Activated T-helper 9 cell treated with anti-CD3 and anti-CD28 coated beads, Interleukin-2, amount 50 U/mL, for 16 hours (primary cell): ENCODE results near the gene RPS17.
"Not testable (repeated sequence)": the region's sequence is repeated elsewhere in the genome, so short reads cannot be mapped to it uniquely, and the experiment has no call there.

Experiments used
- DNase-seq: peaks from one replicate; pipeline ENCODE4 v3.0.0-alpha.2; 2020; ENCODE audit warnings: low read depth

The RPS17 gene

GRCh38 chr15:82545478-82545877, 5.2 kb upstream of the RPS17 start:
- no peak for DNase-seq

- DNase-seq, result no peak
Measured at GRCh38 chr15:82545002-82545401, 4.7 kb upstream of the RPS17 start.

- DNase-seq, result no peak
Measured at GRCh38 chr15:82544431-82544830, 4.2 kb upstream of the RPS17 start.

- no peak for DNase-seq
Measured at GRCh38 chr15:82543160-82543559, 2.9 kb upstream of the RPS17 start.

GRCh38 chr15:82540984-82541431, 751 bp upstream of the RPS17 start:
- no peak for DNase-seq

- DNase-seq, result no peak
Measured at GRCh38 chr15:82539691-82540054, 584 bp downstream of the RPS17 start.

- no peak for DNase-seq
Measured at GRCh38 chr15:82538961-82539690, 1.1 kb downstream of the RPS17 start.

- no peak for DNase-seq
Measured at GRCh38 chr15:82537351-82537908, 2.8 kb downstream of the RPS17 start.

- no peak for DNase-seq
Measured at GRCh38 chr15:82536409-82537350, 3.6 kb downstream of the RPS17 start.

- DNase-seq, result no peak
Measured at GRCh38 chr15:82535566-82536408, 4.5 kb downstream of the RPS17 start.

- not testable (repeated sequence) for DNase-seq
Measured at GRCh38 chr15:82535151-82535550, 5.1 kb downstream of the RPS17 start.

- not testable (repeated sequence) for DNase-seq
Measured at GRCh38 chr15:82534457-82534861, 5.8 kb downstream of the RPS17 start.

- DNase-seq, result no peak
Measured at GRCh38 chr15:82533801-82534200, 6.5 kb downstream of the RPS17 start.

- DNase-seq, result no peak
Measured at GRCh38 chr15:82532991-82533481, 7.2 kb downstream of the RPS17 start.

GRCh38 chr15:82532383-82532990, 7.8 kb downstream of the RPS17 start:
- DNase-seq, result no peak

- DNase-seq, result no peak
Measured at GRCh38 chr15:82531496-82532382, 8.5 kb downstream of the RPS17 start.

- peak; percentile 46 for DNase-seq
Measured at GRCh38 chr15:82530606-82531379, 9.5 kb downstream of the RPS17 start.

GRCh38 chr15:82530006-82530405, 10.3 kb downstream of the RPS17 start:
- no peak for DNase-seq

GRCh38 chr15:82513587-82513986, 26.7 kb downstream of the RPS17 start:
- not testable (repeated sequence) for DNase-seq
